Liver (tissue), 9 donors: ENCODE data around the gene TMEM222. TPM values are rescaled to one million over a fixed set of nuclear protein-coding genes. Genes with fewer than 3 reads are reported as not detected.

Source experiments
- DNase-seq: peaks from one replicate; pipeline ENCODE4 v3.0.0-alpha.2; 2017; ENCODE audit warnings: low spot score
- H3K27ac ChIP-seq, 2 donors: one replicate each; pipeline ENCODE4 v1.7.0; 2013; ENCODE audit warnings: inconsistent platforms in 2 of 2, low read length in 2 of 2, control low read depth in 1 of 2, low read depth in 1 of 2, mild to moderate bottlenecking in 1 of 2
- H3K27me3 ChIP-seq, 4 donors: one replicate each; pipeline versions ENCODE4 v1.6.1 to v1.7.0; 2013; ENCODE audit warnings: low read length in 3 of 4, inconsistent platforms in 1 of 4, mild to moderate bottlenecking in 1 of 4, moderate library complexity in 1 of 4; ENCODE audit not compliant: control insufficient read depth in 4 of 4, insufficient read depth in 4 of 4
- H3K36me3 ChIP-seq, 4 donors: one replicate each; pipeline versions ENCODE4 v1.6.1 to v1.7.0; 2013; ENCODE audit warnings: low read length in 3 of 4, mild to moderate bottlenecking in 3 of 4, low read depth in 1 of 4, moderate library complexity in 1 of 4; ENCODE audit not compliant: control insufficient read depth in 4 of 4, insufficient read depth in 3 of 4
- H3K4me1 ChIP-seq, 4 donors: one replicate each; pipeline versions ENCODE4 v1.6.1 to v1.7.0; 2013; ENCODE audit warnings: low read length in 3 of 4, mild to moderate bottlenecking in 3 of 4, moderate library complexity in 1 of 4; ENCODE audit not compliant: control insufficient read depth in 4 of 4, insufficient read depth in 4 of 4
- H3K4me3 ChIP-seq, 3 donors: one replicate each; pipeline versions ENCODE4 v1.6.1 to v1.7.0; 2013; ENCODE audit warnings: low read length in 3 of 3, control low read depth in 1 of 3, low read depth in 1 of 3, mild to moderate bottlenecking in 1 of 3
- H3K9ac ChIP-seq, 2 donors: one replicate each; pipeline ENCODE4 v1.7.0; 2013; ENCODE audit warnings: low read length in 2 of 2, mild to moderate bottlenecking in 2 of 2, moderate library complexity in 2 of 2, control low read depth in 1 of 2, low read depth in 1 of 2
- H3K9me3 ChIP-seq, 4 donors: one replicate each; pipeline versions ENCODE4 v1.6.1 to v1.7.0; 2013; ENCODE audit warnings: low read length in 3 of 4; ENCODE audit not compliant: control insufficient read depth in 4 of 4
- ATF3 ChIP-seq: IDR thresholded peaks from 2 replicates; pipeline ENCODE4 v1.6.1; 2016; ENCODE audit warnings: antibody characterized with exemption
- CTCF ChIP-seq: fragments of 150-350 bp; IDR thresholded peaks from 2 replicates; pipeline ENCODE4 v1.5.1; 2017; ENCODE audit warnings: improper control_type of control experiment, low read depth, low read length; ENCODE audit not compliant: missing input control
- EGR1 ChIP-seq, 2 donors: IDR thresholded peaks; 2 replicates each; pipeline ENCODE4 v1.6.1; 2016 to 2018; ENCODE audit warnings: antibody characterized with exemption in 2 of 2, low read depth in 2 of 2
- FOXA1 ChIP-seq: IDR thresholded peaks from 2 replicates; pipeline ENCODE4 v1.6.1; 2016; ENCODE audit warnings: antibody characterized with exemption
- FOXA2 ChIP-seq: IDR thresholded peaks from 2 replicates; pipeline ENCODE4 v1.6.1; 2016; ENCODE audit warnings: antibody characterized with exemption
- GABPA ChIP-seq, 2 donors: IDR thresholded peaks in 1 of 2; conservative IDR thresholded peaks in 1 of 2; 2 replicates each; pipeline ENCODE4 v1.6.1; 2016; ENCODE audit warnings: antibody characterized with exemption in 2 of 2, mild to moderate bottlenecking in 1 of 2, moderate library complexity in 1 of 2
- HNF4A ChIP-seq, 2 donors: conservative IDR thresholded peaks; 2 replicates each; pipeline ENCODE4 v1.6.1; 2016; ENCODE audit warnings: antibody characterized with exemption in 2 of 2, mild to moderate bottlenecking in 2 of 2
- HNF4G ChIP-seq: IDR thresholded peaks from 2 replicates; pipeline ENCODE4 v1.6.1; 2016; ENCODE audit warnings: antibody characterized with exemption
- JUND ChIP-seq, 2 donors: IDR thresholded peaks; 2 replicates each; pipeline ENCODE4 v1.6.1; 2016; ENCODE audit warnings: antibody characterized with exemption in 2 of 2
- NR2F2 ChIP-seq: IDR thresholded peaks from 2 replicates; pipeline ENCODE4 v1.6.1; 2016; ENCODE audit warnings: antibody characterized with exemption
- RAD21 ChIP-seq, 2 donors: IDR thresholded peaks; 2 replicates each; pipeline ENCODE4 v1.6.1; 2016; ENCODE audit warnings: antibody characterized with exemption in 2 of 2, mild to moderate bottlenecking in 2 of 2
- REST ChIP-seq: IDR thresholded peaks from 2 replicates; pipeline ENCODE4 v1.6.1; 2016; ENCODE audit warnings: antibody characterized with exemption, mild to moderate bottlenecking
- RXRA ChIP-seq, 2 donors: IDR thresholded peaks; 2 replicates each; pipeline ENCODE4 v1.6.1; 2017 to 2018; ENCODE audit warnings: antibody characterized with exemption in 2 of 2, mild to moderate bottlenecking in 1 of 2
- SP1 ChIP-seq: IDR thresholded peaks from 2 replicates; pipeline ENCODE4 v1.6.1; 2018; ENCODE audit warnings: antibody characterized with exemption, mild to moderate bottlenecking
- TAF1 ChIP-seq: conservative IDR thresholded peaks from 2 replicates; pipeline ENCODE4 v1.6.1; 2016; ENCODE audit warnings: antibody characterized with exemption, mild to moderate bottlenecking
- YY1 ChIP-seq: IDR thresholded peaks from 2 replicates; pipeline ENCODE4 v1.6.1; 2016; ENCODE audit warnings: antibody characterized with exemption, mild to moderate bottlenecking
- WGBS: extraction: QIAGEN DNeasy Blood & Tissue Kit; methylation state at CpG from one replicate; pipeline ENCODE4 v1.1.7; 2013; 5-methylcytosine and 5-hydroxymethylcytosine counted together
- polyA plus RNA-seq, 2 donors: library from polyadenylated mRNA; stranded (reverse) in 1 of 2; unstranded in 1 of 2; fragments of 200-250 nt in 1 of 2; fragments of >200 nt in 1 of 2; fragmentation: Nextera tagmentation in 1 of 2; extraction: Ambion mirVana in 1 of 2; gene quantifications; one replicate each; pipeline versions ENCODE4 v1.2.1 to v1.2.3, GENCODE V29; 2013 to 2015
- total RNA-seq, 2 donors: library from RNA; depleted of rRNA; stranded (reverse); fragments of >200 nt; gene quantifications; one replicate each; pipeline ENCODE4 v1.2.3, GENCODE V29; 2014
- TF ChIP-seq, protein P1 (sequence below): IDR thresholded peaks from 2 replicates; pipeline ENCODE4 v1.6.1; 2016; ENCODE audit warnings: antibody characterized with exemption
- donor health status: healthy.
- donor health status: healthy.
- donor health status: healthy.
- donor health status: healthy.
- donor health status: healthy.

Gene TMEM222
- total and polyA plus RNA-seq, 4 donors = 14.7 to 32.9 (median 21.8) TPM

DNA sequence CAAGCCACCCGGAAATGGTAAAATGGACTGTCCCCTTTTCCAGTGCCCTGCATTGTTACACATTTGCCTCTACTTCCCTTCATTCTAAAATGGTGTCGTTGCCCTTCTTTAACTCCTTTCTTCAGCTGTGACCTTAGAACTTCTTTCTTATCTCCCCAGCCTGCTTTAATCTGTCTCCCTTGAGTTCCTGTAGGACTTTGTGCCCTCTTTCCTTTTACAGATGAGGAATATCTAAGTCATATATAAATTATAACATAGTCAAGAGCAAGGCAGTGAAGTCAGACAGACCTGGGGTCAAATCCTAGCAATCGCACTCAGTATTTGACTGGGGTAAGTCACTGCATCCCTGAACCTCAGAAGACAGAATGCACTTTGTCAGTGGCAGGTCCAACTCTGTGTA, 31.4 kb upstream of the TMEM222 start:
- DNase-seq = no peak
- no peak for TF ChIP-seq REST
- TF ChIP-seq EGR1 (IDR thresholded peaks at IDR 0.05; ENCODE audit: low read depth in 2 of 2) = no peak
- no peak for TF ChIP-seq RAD21 (IDR thresholded peaks at IDR 0.05)
- WGBS = 90% methylated on average over 3 of the region's 3 CpGs
- Histone ChIP-seq H3K4me1 (no peaks in the 10 kb centered on the region), H3K9me3 (no peaks in the 10 kb centered on the region), H3K27ac (no peak overlapping the region), H3K36me3 (peaks cover 2 to 44% (median 26%) of the 10 kb centered on the region in 4 donors), H3K9ac (no peak overlapping the region), H3K4me3 (no peak overlapping the region), H3K27me3 (no peaks in the 10 kb centered on the region)

- Histone ChIP-seq H3K36me3 (peaks cover 4 to 46% (median 30%) of the 10 kb centered on the region in 4 donors), H3K4me1 (no peaks in the 10 kb centered on the region), H3K27me3 (no peaks in the 10 kb centered on the region), H3K27ac (no peak overlapping the region), H3K4me3 (no peak overlapping the region), H3K9me3 (no peaks in the 10 kb centered on the region), H3K9ac (no peak overlapping the region)
- WGBS = 89% methylated on average over 5 of the region's 5 CpGs
- DNase-seq = no peak
- TF ChIP-seq NR2F2 (no peak), TAF1 (no peak), RXRA (IDR thresholded peaks at IDR 0.05) (no peak), FOXA1 (no peak), RAD21 (IDR thresholded peaks at IDR 0.05) (no peak), SP1 (no peak), EGR1 (IDR thresholded peaks at IDR 0.05; ENCODE audit: low read depth in 2 of 2) (no peak), FOXA2 (no peak), HNF4G (no peak), JUND (IDR thresholded peaks at IDR 0.05) (no peak), ATF3 (no peak), REST (no peak), HNF4A (conservative IDR thresholded peaks at IDR 0.05) (no peak), YY1 (no peak), GABPA (IDR thresholded peaks at IDR 0.05 in 1 of 2, conservative IDR thresholded peaks at IDR 0.05 in 1 of 2) (no peak), CTCF (no peak)
- TF ChIP-seq, protein P1, sequence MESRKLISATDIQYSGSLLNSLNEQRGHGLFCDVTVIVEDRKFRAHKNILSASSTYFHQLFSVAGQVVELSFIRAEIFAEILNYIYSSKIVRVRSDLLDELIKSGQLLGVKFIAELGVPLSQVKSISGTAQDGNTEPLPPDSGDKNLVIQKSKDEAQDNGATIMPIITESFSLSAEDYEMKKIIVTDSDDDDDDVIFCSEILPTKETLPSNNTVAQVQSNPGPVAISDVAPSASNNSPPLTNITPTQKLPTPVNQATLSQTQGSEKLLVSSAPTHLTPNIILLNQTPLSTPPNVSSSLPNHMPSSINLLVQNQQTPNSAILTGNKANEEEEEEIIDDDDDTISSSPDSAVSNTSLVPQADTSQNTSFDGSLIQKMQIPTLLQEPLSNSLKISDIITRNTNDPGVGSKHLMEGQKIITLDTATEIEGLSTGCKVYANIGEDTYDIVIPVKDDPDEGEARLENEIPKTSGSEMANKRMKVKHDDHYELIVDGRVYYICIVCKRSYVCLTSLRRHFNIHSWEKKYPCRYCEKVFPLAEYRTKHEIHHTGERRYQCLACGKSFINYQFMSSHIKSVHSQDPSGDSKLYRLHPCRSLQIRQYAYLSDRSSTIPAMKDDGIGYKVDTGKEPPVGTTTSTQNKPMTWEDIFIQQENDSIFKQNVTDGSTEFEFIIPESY = no peak
Observed at GRCh38 chr1:27292106-27292505, 29.9 kb upstream of the TMEM222 start.
